SH-SY5Y (cell line): Measurements from ENCODE around the gene NAA38.

Source experiments
- GATA2 ChIP-seq: IDR thresholded peaks from 2 replicates; pipeline ENCODE4 v1.6.1; 2011; ENCODE audit warnings: mild to moderate bottlenecking, low read depth, low read length
- GATA3 ChIP-seq: IDR thresholded peaks from 2 replicates; pipeline ENCODE4 v1.6.1; 2011; ENCODE audit warnings: low read depth, mild to moderate bottlenecking, low read length, moderate library complexity

GRCh38 chr17:7816926-7817642 is 40.3 kb downstream of the NAA38 start:
- TF ChIP-seq GATA2 (no peak), GATA3 (no peak)
